Ecto neural progenitor cell (in vitro differentiated cells): ENCODE results near the gene FMN1.

Source experiments
- DNase-seq: peaks from one replicate; pipeline ENCODE4 v3.0.0-alpha.2; 2018; ENCODE audit warnings: low spot score

The FMN1 gene

GRCh38 chr15:32919749-32920414, 274.6 kb downstream of the FMN1 start:
- no peak for DNase-seq

GRCh38 chr15:32918547-32918946, 276.0 kb downstream of the FMN1 start:
- peak; percentile 48 for DNase-seq

GRCh38 chr15:32910839-32911238, 283.7 kb downstream of the FMN1 start:
- DNase-seq: no peak

GRCh38 chr15:32909431-32909830, 285.1 kb downstream of the FMN1 start:
- DNase-seq: no peak

- DNase-seq: no peak
Observed at GRCh38 chr15:32908872-32909271, 285.6 kb downstream of the FMN1 start.

- no peak for DNase-seq
Observed at GRCh38 chr15:32908135-32908801, 286.2 kb downstream of the FMN1 start.

GRCh38 chr15:32905481-32905880, 289.0 kb downstream of the FMN1 start:
- no peak for DNase-seq

GRCh38 chr15:32904448-32904847, 290.1 kb downstream of the FMN1 start:
- no peak for DNase-seq

GRCh38 chr15:32903591-32904290, 290.8 kb downstream of the FMN1 start:
- DNase-seq: no peak

- no peak for DNase-seq
Observed at GRCh38 chr15:32901995-32902394, 292.5 kb downstream of the FMN1 start.

- DNase-seq: no peak
Observed at GRCh38 chr15:32901192-32901591, 293.3 kb downstream of the FMN1 start.

GRCh38 chr15:32899126-32899596, 295.4 kb downstream of the FMN1 start:
- DNase-seq: peak; percentile 83

GRCh38 chr15:32898414-32898813, 296.1 kb downstream of the FMN1 start:
- DNase-seq: no peak

GRCh38 chr15:32893421-32893820, 301.1 kb downstream of the FMN1 start:
- DNase-seq: no peak

GRCh38 chr15:32889214-32889613, 305.3 kb downstream of the FMN1 start:
- DNase-seq: no peak

GRCh38 chr15:32888221-32888761, 306.2 kb downstream of the FMN1 start:
- DNase-seq: no peak

- DNase-seq: no peak
Observed at GRCh38 chr15:32887090-32887489, 307.4 kb downstream of the FMN1 start.

- DNase-seq: peak; percentile 49
Observed at GRCh38 chr15:32886459-32886858, 308.1 kb downstream of the FMN1 start.

GRCh38 chr15:32885713-32886112, 308.8 kb downstream of the FMN1 start:
- no peak for DNase-seq

GRCh38 chr15:32884146-32884545, 310.4 kb downstream of the FMN1 start:
- DNase-seq: no peak

GRCh38 chr15:32882955-32883354, 311.6 kb downstream of the FMN1 start:
- no peak for DNase-seq

GRCh38 chr15:32881528-32881927, 313.0 kb downstream of the FMN1 start:
- no peak for DNase-seq

GRCh38 chr15:32880642-32881041, 313.9 kb downstream of the FMN1 start:
- DNase-seq: no peak
